OCI-M2 (cell line): ENCODE results near the gene TMEM132D.
A peak's percentile ranks its signal among the peaks of the same experiment; 100 is the strongest.
"Not testable (repeated sequence)": the region's sequence is repeated elsewhere in the genome, so short reads cannot be mapped to it uniquely, and the experiment has no call there.

Experiments used
- DNase-seq: peaks from one replicate; lab custom pipeline; 2025; ENCODE audit not compliant: unreplicated experiment; lab: John Stamatoyannopoulos, UW

Gene TMEM132D

DNA sequence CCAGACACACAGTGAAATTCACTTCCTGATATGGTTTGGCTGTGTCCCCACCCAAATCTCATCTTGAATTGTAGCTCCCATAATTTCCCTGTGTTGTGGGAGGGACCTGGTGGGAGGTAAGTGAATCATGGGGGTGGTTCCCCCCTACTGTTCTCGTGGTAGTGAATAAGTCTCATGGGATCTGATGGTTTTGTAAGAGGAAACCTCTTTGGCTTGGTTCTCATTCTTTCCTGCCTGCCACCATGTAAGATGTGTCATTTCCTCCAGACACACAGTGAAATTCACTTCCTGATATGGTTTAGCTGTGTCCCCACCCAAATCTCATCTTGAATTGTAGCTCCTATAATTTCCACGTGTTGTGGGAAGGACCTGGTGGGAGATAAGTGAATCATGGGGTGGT, 354.8 kb downstream of the TMEM132D start:
- DNase-seq, result not testable (repeated sequence)

DNA sequence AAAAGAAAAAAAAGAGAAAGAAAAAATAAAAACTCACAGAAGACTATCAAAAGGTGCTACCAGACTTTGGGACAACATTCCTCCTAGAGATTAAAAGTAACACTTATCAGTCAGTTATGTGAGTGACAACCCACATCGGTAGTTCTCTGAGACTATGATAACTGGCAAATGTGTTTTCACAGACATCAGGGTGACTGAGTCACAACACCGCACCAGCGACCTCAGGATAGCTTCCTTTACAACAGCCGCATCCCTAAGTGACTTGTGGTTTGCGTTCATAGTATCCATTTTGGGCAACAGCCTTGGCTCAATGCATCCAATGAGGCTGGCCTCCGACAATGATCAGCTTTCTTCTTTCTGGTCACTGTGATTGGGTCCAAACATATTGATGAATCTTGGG, 359.1 kb downstream of the TMEM132D start:
- no peak for DNase-seq

DNA sequence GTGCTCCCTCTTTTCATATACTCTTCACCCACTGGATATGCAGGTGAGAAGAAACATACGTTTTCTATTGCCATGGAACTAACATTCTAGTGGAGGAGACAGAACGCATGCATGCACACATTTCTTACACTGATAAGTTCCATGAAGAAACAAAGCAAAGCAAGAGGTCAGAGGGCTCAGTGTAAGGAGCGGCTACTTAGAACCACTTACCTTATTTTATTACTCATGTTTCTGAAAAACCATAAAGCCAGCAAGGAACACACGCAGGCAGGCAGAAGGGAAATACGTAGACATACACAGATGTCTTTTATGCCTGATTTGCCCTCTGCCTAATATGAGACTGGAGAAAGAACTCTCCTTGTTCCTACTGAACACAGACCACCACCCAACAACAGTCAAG, 362.9 kb downstream of the TMEM132D start:
- DNase-seq, result no peak

DNA sequence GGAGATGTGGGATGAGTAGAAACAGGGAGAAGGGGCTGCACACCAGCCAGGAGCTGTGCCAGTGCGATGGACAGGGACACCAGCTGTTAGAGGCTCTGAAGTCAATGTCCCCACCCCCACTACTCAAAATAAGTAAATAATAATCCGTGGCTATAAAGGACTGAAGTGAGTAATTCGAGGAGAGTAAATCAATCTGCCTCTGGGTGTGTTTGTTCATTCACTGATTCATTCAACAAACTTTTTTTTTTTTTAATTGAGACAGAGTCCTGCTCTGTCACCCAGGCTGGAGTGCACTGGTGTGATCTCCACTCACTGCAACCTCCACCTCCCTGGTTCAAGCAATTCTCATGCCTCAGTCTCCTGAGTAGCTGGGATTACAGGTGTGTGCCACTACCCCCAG, 363.6 kb downstream of the TMEM132D start:
- DNase-seq, result no peak

DNA sequence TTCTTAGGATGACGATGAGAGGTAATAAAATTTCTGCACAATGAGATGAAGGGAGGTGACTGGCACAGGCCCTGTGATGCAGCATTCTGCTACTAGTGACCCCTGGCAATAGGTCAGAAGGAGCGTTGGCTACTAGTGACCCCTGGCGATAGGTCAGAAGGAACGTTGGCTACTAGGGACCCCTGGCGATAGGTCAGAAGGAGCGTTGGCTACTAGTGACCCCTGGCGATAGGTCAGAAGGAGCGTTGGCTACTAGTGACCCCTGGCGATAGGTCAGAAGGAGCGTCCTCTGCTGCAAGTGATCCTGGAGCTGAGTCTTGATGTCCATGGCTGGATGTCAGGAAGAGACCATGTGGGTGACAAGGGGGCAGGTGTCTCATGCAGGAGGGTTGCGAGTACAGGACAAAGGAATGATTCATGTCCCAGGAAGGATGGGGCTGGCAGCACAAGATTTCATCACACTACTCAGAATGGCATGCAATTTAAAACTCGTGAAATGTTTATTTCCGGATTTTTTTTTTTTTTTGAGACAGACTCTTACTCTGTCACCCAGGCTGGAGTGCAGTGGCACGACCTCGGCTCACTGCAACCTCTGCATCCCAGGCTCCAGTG, 365.0 kb downstream of the TMEM132D start:
- DNase-seq, result not testable (repeated sequence)

DNA sequence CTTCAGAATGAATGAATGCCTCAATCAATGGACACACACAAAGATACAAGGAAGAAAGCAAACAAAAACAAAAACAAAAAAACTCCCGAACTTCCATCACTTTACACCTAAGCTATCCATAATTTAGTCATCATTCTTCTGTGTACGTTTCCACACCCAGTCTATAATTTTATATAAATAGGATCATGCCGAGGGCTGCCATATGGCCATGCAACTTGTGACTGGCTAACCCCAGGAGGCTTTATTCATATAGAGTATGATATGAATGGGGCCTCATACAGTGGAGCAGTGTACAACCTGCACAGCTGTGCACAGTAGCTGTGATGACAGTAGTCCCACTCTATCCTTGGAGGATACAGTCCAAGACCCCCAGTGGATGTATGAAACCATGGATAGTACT, 365.7 kb downstream of the TMEM132D start:
- DNase-seq, result no peak

DNA sequence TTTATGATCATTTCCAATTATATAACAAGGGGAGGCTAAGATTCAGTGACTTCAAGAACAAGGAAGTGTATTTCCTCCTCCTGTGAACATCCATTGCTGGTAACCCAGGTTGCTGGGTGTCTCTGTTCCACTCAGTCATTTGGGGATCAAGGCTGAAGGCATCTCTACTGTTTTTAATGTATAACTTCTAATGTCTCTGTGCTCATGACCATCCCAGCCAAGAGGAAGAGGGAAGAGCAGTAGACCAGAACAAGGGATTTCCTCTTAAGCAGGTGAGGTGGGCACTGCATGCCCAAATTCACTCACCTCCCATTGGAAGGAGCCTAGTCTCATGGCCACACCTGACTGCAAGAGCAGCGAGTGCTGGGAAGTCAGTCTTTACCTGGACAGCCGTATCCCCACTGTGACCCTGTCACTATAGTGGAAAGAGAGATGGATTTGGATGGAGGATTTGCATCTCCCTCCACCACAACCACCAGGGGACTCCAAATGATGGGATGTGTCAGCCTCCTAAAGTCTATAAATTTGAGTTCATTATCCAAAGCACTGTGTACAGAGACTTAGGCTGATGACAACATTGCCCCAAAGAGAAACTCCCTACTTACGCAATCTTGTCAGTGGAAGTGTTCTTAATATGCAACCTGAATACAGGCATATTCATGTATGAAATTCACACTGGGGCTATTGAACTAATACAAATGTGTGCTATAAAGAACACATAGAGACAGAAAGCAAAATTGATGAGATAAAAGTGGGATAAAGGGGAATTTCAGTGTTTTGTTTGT, 368.7 kb downstream of the TMEM132D start:
- DNase-seq, result no peak

DNA sequence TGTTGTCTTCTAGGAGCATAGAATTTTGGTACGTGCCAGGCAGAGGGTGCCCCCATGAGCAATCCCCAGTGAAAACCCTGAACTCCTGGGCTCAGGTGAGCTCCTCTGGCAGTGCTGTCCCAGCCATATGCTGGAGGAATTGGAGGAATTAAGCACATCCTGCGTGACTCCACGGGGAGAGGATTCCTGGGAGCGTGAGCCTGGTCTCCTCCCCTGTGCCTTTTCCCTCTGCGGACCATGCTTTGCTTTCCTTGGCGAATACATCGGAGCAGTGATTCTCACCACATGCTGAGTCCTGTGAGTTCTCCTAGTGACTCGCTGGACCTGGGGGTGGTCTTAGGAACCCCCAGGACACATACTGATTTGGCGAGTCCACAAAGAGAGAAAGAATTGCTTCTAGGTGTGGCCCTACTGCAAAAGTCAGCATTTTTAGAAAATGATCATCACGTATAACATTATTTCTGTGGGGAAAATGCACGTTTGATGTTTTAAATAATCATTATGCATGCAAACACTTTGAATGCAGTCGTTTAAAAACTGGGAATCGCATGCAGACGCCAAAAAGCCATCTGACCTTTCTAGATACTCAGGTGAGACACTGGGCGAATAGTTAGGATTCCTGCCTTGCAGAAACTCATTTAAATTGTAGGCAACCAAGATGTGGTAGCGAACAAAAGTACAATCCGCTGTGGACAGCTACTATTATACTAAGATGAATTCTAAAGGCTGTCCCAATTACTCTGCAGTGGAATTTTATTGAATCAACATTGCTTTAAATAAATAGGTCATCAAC, 370.9 kb downstream of the TMEM132D start:
- DNase-seq, result no peak

DNA sequence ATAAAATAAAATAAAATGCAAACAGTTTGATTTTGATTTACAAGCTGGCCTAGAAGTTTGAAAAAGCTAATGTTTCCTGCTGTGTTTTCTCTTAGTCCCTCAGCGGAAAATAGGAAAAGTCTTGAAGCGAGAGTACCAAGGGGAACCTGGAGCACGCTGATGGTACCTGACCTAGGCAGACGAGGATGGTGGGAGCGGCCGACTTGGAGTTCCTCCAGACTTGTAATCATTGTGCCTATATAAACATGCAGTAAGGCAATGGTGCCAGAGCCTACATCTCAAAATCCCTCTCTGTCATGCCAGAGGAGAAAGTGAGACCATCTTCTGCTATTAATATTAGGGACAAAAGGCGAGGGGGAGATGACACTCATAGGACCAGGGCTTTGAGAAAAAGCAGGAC, 371.7 kb downstream of the TMEM132D start:
- no peak for DNase-seq

DNA sequence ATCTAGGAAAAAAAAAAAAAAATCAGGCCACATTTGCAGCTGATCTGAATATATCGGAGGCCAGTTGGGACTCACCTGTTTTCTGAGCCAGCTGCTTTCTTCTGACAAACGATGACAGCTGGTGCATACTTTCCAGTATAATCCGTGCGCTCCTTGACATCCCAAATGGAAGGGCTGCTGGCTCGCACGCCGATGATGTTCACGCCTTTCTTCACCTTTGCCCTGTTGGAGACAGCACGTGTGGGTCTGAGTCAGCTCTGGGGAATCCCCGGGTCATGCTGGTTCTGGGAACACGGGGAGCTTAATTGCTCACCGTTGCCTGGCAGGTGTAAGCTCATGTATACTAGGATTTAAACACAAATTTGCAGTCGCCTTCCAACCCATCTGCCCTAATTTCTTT, 372.8 kb downstream of the TMEM132D start:
- no peak for DNase-seq

DNA sequence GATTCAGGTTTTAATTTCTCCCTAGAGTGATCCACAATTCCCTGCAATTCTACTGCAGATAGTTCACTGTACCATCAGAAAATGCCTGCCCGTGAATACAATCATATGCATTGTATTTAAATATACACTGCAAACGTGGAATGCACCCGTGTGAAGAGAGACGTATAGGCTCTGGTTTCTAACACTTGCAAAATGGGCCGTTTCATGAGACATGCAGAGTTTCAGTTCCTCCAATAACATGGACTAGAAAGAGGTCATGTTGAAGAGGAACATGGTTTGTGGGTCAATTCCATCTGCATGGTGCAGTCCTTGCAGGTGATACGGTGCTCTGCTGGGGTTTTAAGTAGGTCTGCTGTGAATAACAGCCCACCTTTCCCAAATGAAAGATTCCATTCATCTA, 373.3 kb downstream of the TMEM132D start:
- DNase-seq, result no peak

DNA sequence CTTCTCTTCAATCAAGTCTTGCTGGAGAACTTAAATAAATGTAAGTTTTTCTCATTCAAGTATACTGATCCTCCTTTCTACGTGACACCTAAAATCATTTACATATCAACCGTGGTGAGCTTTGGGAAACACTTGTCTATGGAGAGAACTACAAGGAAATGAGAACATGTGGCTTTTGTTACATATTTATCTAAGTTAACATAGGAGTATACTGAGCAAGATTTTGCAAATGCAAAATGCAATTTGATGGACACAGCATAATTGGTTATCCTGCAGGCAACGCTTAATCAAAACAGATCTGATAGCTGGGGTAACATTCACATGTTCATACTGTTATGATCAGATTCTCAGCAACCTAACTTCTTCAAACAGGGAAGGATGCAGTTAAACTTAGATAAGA, 376.3 kb downstream of the TMEM132D start:
- DNase-seq, result peak; percentile 0

DNA sequence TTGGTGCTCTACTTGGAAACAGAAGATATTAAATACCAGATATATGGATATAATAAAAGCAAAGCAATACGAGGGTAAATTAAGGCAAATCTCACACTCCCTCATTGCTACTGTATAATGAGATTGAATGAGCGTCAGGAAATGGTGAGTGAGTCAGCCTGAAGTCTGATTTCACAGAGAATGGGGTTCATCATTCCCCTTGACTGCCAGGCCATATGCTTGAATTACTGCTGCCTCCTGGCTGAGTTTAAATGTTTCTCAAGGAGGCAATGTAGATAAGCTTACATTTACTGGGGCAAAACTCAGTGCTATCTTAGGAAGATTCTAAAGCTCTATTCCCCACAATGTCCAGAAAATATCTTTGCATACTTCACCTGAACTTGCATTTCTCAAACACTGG, 380.2 kb downstream of the TMEM132D start:
- DNase-seq, result no peak

DNA sequence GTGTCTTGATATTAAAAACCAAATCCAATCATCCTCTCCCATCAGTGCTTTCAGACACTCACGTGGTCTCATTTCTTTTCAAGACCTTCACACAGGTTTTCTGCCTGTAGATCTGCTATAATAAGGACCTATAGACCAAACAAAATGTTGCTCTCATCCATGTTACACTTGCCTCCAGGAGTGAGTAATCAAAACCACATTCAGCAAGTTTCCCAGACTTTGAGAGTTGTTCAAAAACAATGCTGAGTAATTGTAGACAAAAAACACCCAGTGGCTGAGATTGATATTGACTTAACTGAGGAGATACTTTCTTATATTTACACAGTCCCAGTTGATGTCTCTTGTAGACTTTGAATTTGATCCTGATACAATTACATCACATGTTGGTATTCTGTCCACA, 383.1 kb downstream of the TMEM132D start:
- no peak for DNase-seq

DNA sequence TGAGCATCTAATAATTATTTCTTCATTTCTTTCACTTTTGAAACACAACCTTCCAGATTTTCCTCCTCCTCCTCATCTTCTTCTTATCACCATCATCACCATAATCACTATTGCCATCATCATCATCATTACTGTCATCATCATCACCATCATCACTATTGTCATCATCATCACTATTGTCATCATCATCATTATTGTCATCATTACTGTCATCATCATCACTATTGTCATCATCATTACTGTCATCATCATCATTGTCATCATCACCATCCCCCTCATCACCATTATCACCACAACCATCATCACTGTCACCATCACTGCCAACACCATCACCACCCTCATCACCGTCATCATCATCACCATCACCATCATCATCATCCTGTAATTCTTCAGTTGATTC, 400.0 kb downstream of the TMEM132D start:
- no peak for DNase-seq

DNA sequence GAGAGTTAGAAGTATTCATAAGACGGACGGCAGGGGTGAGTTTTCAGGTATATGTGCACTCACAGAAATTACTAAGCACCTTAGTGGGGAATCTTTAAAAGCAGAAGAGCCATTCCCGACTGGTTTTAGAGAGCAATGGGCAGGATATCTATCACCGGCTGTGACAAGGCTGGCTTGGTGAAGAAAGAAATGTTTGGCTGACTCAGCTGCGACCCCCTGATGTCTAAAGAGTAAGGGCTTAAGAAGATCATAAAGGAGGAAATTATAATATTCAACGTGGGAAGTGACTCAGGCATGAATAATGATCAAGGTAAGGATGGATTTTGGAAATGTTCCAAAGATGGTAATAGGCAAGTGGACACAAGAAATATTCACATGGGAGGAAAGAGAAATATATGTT, 407.6 kb downstream of the TMEM132D start:
- DNase-seq, result no peak

DNA sequence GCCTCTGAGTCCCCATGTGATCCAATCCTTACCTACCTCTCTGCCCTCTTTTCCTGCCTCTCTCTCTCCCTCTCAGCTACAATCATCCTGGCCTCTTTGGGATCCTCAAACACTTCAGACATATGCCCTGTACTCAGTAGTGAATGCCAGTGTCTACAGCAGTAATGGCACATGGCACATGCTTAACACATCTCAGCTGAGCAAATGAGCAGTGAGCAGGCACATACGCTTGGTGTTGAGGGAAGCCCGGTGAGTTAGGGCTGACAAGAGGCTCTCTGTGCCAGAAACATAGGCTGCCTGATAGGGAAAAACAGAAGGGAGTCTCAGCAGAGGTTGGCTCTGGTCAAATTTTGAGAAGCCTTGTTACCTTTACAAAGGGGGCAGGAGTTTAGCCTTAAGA, 409.1 kb downstream of the TMEM132D start:
- no peak for DNase-seq

DNA sequence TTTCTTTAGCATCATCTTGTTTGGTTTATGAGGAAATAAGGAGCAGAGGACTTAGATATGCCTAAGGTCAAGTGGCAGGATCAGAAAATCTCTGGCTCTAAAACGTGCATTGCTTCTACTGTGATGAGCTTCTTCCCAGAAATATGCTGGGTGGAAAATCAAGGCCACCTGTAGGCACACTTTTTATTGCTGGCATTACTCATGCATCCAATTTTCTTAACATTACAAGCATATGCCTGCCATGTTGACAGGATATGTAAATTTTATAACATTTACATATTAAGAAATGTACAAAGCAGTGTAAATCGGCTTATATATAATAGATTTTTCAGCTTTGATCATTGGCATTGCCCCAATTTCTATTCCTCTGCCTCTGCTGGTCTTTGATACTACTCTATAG, 409.6 kb downstream of the TMEM132D start:
- no peak for DNase-seq

DNA sequence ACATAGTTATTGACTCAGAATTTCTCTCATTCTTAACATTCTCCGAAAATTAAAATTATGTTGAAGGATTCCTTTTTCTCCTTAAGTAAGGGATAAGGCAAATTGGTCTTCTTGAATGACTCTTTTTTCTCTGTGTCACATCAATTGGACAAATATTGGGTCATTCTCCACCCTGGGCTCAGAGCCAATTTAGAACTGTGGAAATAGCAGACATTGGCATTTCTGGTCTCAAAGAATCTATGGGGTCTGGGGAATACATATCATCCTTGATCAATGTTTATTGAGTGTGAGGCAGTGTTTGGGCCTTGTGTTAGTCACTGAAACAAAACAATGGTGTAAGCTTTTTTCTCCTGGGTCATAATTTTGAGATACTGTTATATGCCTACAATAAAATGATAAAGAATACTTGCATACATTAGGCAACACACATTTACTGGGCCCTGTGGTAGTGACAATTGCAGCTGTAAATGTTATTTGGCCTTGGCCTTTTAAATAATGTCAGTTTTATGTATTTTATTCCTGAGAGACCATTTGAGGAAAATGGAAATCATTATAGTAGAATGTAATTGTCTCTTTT, 414.6 kb downstream of the TMEM132D start:
- DNase-seq, result no peak

DNA sequence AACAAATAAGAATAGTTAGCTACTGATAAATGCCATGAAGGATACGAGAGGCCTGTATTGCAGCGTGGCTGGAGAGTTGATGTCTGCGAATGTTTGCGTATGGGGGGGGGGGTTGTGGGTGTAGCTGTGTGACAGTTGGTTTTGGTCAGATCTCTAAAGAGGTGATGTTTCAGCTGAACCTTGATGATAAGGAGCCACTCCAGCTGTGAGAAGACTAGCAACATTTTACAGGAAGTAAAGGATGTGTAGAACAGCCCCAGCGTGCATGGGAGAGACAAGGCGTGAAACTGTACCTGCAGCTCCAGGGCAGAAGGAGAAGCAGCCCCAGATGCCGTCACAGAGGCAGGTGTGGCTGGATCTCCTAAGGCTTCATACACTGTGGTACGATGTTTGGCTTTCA, 416.9 kb downstream of the TMEM132D start:
- DNase-seq, result no peak

DNA sequence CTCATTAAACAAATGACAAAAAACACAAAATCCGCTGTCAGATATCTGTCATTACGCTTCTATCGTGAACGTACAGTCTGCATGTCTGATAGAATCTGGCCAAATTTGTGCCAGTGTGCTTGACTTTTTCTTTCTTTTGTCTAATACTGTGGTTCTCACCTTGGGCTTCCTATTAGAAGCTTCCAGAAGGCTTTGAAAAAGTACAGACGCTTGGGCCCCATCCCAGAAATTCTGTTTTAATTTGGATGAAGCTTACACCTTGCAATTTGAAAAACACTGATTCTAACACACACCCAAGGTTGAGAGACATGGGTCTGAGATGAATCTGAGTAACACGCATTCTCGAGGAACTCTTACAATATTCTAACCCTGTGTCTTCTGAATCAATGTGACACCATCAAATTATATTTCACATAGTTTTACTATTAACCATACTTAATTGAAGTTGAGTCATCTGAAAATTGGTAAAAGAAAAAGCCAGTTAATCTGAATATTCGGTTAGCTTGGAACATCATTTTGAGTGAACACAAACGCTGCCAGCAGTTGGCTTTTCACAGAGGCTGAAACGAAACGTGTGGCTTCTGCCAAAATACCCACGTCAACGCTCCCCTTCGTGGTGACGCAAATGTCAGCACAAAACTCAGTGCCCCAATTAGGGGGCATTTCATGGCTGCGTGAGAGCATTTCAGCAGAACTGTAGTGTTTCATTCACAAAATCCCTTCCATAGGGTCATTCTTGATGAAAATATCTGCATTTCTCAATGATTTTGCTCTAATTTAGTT, 420.5 kb downstream of the TMEM132D start:
- DNase-seq, result no peak
